K562 (cell line): ENCODE measurements around the gene C11orf91. TPM values are rescaled to one million over a fixed set of nuclear protein-coding genes. Genes with fewer than 3 reads are reported as not detected.

ENCODE experiments used
- ARID2 ChIP-seq: fragments of 450-650 bp; IDR thresholded peaks from 2 replicates; pipeline ENCODE4 v1.6.1; 2017; ENCODE audit warnings: antibody characterized with exemption, mild to moderate bottlenecking
- MTA1 ChIP-seq: fragments of 450-650 bp; IDR thresholded peaks from 2 replicates; pipeline ENCODE4 v1.6.1; 2017; ENCODE audit warnings: borderline replicate concordance
- NFYB ChIP-seq: IDR thresholded peaks from 2 replicates; pipeline ENCODE4 v1.6.1; 2011; ENCODE audit warnings: mild to moderate bottlenecking, moderate library complexity; ENCODE audit not compliant: insufficient read length; ENCODE audit errors: extremely low read depth
- YBX1 ChIP-seq: fragments of 450-650 bp; IDR thresholded peaks from 2 replicates; pipeline ENCODE4 v1.7.1; 2016; ENCODE audit warnings: mild to moderate bottlenecking
- ZFPM2 ChIP-seq: fragments of 250-450 bp; sonication (Bioruptor Pico); IDR thresholded peaks from 2 replicates; pipeline ENCODE4 v1.5.1; 2022; ENCODE audit warnings: mild to moderate bottlenecking
- ZNF121 ChIP-seq: sonication (generic); formaldehyde crosslinking; conservative IDR thresholded peaks from 2 replicates; pipeline ENCODE4 v1.8.0; 2022; ENCODE audit warnings: missing genetic modification reagents
- ZNF551 ChIP-seq: fragments of 250-450 bp; sonication (Bioruptor Pico); IDR thresholded peaks from 2 replicates; pipeline ENCODE4 v1.5.0; 2021; ENCODE audit warnings: mild to moderate bottlenecking, moderate library complexity
- polyA plus RNA-seq, 8 experiments: library from polyadenylated mRNA; depleted of rRNA in 4 of 8; stranded (reverse) in 5 of 8; unstranded in 3 of 8; fragments of >200 nt; fragmentation: Nextera tagmentation in 2 of 8; fragmentation: Illumina TruSeq in 1 of 8; extraction: Ambion mirVana in 2 of 8; extraction: Trizol in 1 of 8; gene quantifications; 2 replicates each; pipeline versions ENCODE4 v1.2.1 to v1.2.3, GENCODE V29; 2011 to 2014; ENCODE audit warnings: inconsistent platforms in 1 of 8, missing spikeins in 1 of 8
- total RNA-seq, 7 experiments: library from RNA; depleted of rRNA in 6 of 7; stranded (reverse); fragments of >200 nt in 6 of 7; fragmentation: Illumina TruSeq in 2 of 7; extraction: Trizol in 2 of 7; gene quantifications; 2 replicates each; pipeline versions ENCODE4 v1.2.1 to v1.2.3, GENCODE V29; 2011 to 2021; ENCODE audit warnings: low replicate concordance in 1 of 7
- TF ChIP-seq, protein P1 (sequence below): fragments of 200-600 bp; sonication (generic); IDR thresholded peaks from one replicate; pipeline ENCODE4 v1.6.1; 2012; ENCODE audit warnings: mild to moderate bottlenecking, low read depth, low read length, inconsistent platforms
- TF ChIP-seq, protein P2 (sequence below): fragments of 250-450 bp; sonication (Bioruptor Pico); IDR thresholded peaks from 2 replicates; pipeline ENCODE4 v1.8.0; 2021; ENCODE audit warnings: mild to moderate bottlenecking, moderate library complexity
- TF ChIP-seq, protein P3 (sequence below): fragments of 250-450 bp; sonication (Bioruptor Pico); IDR thresholded peaks from 2 replicates; pipeline ENCODE4 v1.8.0; 2021; ENCODE audit warnings: moderate library complexity, mild to moderate bottlenecking, inconsistent platforms
- TF ChIP-seq, protein P4 (sequence below): IDR thresholded peaks from 2 replicates; pipeline ENCODE4 v1.6.1; 2014; ENCODE audit warnings: antibody characterized with exemption
- TF ChIP-seq, protein P5 (sequence below), 3 experiments: fragments of 200-800 bp in 1 of 3; sonication (Bioruptor generic) in 1 of 3; sonication (generic) in 1 of 3; formaldehyde crosslinking in 1 of 3; IDR thresholded peaks; 2 replicates each; pipeline versions ENCODE4 v1.6.1 to v1.8.0; 2016 to 2022; ENCODE audit warnings: mild to moderate bottlenecking in 2 of 3, missing compliant biosample characterization in 2 of 3, missing genetic modification characterization in 2 of 3, missing genetic modification reagents in 1 of 3

Gene C11orf91
- total and polyA plus RNA-seq, 9 of the 15 experiments (the other 6 are each of a cell fraction or from before 2014, with no cell fraction given), result not detected

DNA sequence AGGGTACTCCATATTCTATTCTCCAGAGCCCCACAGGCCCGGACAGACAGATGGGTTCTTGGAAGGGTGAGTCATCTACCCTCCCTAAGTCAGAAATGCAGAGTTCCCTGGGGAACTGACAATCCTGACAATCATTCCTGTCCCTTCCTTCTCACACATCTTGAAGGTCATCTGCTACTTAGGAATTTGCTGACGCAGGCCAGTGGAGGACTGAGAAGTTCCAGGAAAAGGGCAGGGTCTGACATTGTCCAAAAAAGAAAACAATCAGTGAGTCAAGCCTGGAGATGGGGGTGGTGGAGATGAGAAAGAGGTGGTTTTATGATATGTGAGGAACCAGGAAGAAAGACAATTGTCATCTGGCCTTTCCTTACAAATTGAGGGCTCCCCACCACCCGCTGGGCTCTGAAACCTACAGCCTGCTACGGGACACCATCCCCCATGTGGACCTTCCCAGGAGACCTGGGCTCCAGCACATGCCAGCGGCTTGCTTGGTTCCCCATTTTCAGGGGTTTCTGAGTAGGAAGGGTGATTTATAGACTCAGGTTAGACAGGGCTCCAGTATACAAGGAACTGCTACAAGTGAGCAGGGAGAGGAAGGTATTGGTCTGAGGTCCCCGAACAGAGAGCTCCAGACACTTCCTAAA, 22.7 kb upstream of the C11orf91 start (continued):
- TF ChIP-seq, protein P1, sequence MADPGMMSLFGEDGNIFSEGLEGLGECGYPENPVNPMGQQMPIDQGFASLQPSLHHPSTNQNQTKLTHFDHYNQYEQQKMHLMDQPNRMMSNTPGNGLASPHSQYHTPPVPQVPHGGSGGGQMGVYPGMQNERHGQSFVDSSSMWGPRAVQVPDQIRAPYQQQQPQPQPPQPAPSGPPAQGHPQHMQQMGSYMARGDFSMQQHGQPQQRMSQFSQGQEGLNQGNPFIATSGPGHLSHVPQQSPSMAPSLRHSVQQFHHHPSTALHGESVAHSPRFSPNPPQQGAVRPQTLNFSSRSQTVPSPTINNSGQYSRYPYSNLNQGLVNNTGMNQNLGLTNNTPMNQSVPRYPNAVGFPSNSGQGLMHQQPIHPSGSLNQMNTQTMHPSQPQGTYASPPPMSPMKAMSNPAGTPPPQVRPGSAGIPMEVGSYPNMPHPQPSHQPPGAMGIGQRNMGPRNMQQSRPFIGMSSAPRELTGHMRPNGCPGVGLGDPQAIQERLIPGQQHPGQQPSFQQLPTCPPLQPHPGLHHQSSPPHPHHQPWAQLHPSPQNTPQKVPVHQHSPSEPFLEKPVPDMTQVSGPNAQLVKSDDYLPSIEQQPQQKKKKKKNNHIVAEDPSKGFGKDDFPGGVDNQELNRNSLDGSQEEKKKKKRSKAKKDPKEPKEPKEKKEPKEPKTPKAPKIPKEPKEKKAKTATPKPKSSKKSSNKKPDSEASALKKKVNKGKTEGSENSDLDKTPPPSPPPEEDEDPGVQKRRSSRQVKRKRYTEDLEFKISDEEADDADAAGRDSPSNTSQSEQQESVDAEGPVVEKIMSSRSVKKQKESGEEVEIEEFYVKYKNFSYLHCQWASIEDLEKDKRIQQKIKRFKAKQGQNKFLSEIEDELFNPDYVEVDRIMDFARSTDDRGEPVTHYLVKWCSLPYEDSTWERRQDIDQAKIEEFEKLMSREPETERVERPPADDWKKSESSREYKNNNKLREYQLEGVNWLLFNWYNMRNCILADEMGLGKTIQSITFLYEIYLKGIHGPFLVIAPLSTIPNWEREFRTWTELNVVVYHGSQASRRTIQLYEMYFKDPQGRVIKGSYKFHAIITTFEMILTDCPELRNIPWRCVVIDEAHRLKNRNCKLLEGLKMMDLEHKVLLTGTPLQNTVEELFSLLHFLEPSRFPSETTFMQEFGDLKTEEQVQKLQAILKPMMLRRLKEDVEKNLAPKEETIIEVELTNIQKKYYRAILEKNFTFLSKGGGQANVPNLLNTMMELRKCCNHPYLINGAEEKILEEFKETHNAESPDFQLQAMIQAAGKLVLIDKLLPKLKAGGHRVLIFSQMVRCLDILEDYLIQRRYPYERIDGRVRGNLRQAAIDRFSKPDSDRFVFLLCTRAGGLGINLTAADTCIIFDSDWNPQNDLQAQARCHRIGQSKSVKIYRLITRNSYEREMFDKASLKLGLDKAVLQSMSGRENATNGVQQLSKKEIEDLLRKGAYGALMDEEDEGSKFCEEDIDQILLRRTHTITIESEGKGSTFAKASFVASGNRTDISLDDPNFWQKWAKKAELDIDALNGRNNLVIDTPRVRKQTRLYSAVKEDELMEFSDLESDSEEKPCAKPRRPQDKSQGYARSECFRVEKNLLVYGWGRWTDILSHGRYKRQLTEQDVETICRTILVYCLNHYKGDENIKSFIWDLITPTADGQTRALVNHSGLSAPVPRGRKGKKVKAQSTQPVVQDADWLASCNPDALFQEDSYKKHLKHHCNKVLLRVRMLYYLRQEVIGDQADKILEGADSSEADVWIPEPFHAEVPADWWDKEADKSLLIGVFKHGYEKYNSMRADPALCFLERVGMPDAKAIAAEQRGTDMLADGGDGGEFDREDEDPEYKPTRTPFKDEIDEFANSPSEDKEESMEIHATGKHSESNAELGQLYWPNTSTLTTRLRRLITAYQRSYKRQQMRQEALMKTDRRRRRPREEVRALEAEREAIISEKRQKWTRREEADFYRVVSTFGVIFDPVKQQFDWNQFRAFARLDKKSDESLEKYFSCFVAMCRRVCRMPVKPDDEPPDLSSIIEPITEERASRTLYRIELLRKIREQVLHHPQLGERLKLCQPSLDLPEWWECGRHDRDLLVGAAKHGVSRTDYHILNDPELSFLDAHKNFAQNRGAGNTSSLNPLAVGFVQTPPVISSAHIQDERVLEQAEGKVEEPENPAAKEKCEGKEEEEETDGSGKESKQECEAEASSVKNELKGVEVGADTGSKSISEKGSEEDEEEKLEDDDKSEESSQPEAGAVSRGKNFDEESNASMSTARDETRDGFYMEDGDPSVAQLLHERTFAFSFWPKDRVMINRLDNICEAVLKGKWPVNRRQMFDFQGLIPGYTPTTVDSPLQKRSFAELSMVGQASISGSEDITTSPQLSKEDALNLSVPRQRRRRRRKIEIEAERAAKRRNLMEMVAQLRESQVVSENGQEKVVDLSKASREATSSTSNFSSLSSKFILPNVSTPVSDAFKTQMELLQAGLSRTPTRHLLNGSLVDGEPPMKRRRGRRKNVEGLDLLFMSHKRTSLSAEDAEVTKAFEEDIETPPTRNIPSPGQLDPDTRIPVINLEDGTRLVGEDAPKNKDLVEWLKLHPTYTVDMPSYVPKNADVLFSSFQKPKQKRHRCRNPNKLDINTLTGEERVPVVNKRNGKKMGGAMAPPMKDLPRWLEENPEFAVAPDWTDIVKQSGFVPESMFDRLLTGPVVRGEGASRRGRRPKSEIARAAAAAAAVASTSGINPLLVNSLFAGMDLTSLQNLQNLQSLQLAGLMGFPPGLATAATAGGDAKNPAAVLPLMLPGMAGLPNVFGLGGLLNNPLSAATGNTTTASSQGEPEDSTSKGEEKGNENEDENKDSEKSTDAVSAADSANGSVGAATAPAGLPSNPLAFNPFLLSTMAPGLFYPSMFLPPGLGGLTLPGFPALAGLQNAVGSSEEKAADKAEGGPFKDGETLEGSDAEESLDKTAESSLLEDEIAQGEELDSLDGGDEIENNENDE, result no peak
- TF ChIP-seq, protein P2, sequence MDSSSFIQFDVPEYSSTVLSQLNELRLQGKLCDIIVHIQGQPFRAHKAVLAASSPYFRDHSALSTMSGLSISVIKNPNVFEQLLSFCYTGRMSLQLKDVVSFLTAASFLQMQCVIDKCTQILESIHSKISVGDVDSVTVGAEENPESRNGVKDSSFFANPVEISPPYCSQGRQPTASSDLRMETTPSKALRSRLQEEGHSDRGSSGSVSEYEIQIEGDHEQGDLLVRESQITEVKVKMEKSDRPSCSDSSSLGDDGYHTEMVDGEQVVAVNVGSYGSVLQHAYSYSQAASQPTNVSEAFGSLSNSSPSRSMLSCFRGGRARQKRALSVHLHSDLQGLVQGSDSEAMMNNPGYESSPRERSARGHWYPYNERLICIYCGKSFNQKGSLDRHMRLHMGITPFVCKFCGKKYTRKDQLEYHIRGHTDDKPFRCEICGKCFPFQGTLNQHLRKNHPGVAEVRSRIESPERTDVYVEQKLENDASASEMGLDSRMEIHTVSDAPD (CRISPR knock-in tag), result no peak
- TF ChIP-seq, protein P3, sequence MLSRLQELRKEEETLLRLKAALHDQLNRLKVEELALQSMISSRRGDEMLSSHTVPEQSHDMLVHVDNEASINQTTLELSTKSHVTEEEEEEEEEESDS, result no peak
- TF ChIP-seq, protein P4, sequence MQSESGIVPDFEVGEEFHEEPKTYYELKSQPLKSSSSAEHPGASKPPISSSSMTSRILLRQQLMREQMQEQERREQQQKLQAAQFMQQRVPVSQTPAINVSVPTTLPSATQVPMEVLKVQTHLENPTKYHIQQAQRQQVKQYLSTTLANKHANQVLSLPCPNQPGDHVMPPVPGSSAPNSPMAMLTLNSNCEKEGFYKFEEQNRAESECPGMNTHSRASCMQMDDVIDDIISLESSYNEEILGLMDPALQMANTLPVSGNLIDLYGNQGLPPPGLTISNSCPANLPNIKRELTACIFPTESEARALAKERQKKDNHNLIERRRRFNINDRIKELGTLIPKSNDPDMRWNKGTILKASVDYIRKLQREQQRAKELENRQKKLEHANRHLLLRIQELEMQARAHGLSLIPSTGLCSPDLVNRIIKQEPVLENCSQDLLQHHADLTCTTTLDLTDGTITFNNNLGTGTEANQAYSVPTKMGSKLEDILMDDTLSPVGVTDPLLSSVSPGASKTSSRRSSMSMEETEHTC, result no peak
- TF ChIP-seq, protein P5, sequence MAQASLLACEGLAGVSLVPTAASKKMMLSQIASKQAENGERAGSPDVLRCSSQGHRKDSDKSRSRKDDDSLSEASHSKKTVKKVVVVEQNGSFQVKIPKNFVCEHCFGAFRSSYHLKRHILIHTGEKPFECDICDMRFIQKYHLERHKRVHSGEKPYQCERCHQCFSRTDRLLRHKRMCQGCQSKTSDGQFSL (CRISPR knock-in tag; IDR thresholded peaks at IDR 0.05), result no peak
- TF ChIP-seq, protein P5 (tag; IDR thresholded peaks at IDR 0.05), result no peak
- TF ChIP-seq ZNF551 (CRISPR knock-in tag) (no peak), NFYB (no peak), MTA1 (peak; percentile 52; the same call in 1 of the 2 replicates), ZFPM2 (CRISPR knock-in tag) (no peak), ARID2 (no peak), YBX1 (no peak), ZNF121 (no peak)
